Neutrophil (primary cell): ENCODE results near the gene SCGB3A2.

Source experiments
- H3K27ac ChIP-seq: fragments of 200-600 bp; sonication (generic); 2 replicates; pipeline ENCODE4 v1.5.1; 2016; ENCODE audit warnings: mild to moderate bottlenecking, moderate library complexity
- H3K27me3 ChIP-seq: fragments of 200-600 bp; sonication (generic); 2 replicates; pipeline ENCODE4 v1.6.0; 2016; ENCODE audit warnings: mild to moderate bottlenecking
- H3K36me3 ChIP-seq: fragments of 200-600 bp; sonication (generic); 2 replicates; pipeline ENCODE4 v1.5.1; 2017
- H3K4me1 ChIP-seq, 2 experiments: fragments of 200-600 bp in 1 of 2; sonication (generic) in 1 of 2; 1 replicate in 1 of 2; 2 replicates in 1 of 2; pipeline versions ENCODE4 v1.5.1 to v1.6.1; 2013 to 2016; ENCODE audit warnings: low read depth in 1 of 2, low read length in 1 of 2, mild to moderate bottlenecking in 1 of 2, moderate library complexity in 1 of 2; ENCODE audit not compliant: control insufficient read depth in 1 of 2, insufficient read depth in 1 of 2
- H3K4me3 ChIP-seq, 2 experiments: fragments of 200-600 bp in 1 of 2; sonication (generic) in 1 of 2; 1 replicate in 1 of 2; 2 replicates in 1 of 2; pipeline ENCODE4 v1.5.1; 2013 to 2016; ENCODE audit warnings: low read depth in 1 of 2, low read length in 1 of 2, mild to moderate bottlenecking in 1 of 2, moderate library complexity in 1 of 2
- H3K9me3 ChIP-seq: fragments of 200-600 bp; sonication (generic); 2 replicates; pipeline ENCODE4 v1.5.1; 2016
- TF ChIP-seq, protein P1 (sequence below): fragments of 200-600 bp; sonication (generic); IDR thresholded peaks from 2 replicates; pipeline ENCODE4 v1.5.1; 2016; ENCODE audit warnings: antibody characterized with exemption

The SCGB3A2 gene

DNA sequence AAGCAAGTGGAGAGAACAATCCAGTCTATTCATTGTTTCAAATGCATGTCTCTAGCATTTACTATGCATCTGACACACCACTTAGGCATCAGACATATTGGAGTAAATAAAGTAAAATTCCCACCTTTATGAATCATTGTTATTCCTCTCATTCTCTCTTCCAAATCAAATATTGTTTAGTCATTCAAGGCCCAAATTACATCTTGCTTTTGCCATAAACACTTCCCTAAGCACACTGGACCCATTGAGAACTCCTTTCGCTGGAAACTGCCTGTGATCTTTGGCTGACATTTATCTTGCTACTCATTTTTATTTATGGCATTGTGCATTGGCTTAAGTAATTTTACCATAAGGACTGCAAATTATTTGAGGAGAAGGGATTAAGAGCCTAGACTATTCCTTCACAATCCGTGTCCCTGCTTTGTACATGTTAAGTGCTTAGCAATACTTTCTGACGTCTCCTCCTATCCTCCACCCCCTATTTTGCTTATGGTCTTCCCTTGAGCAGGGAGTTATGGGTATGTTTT, 20.4 kb downstream of the SCGB3A2 start:
- H3K36me3 ChIP-seq: no peaks in the 10 kb centered on the region

DNA sequence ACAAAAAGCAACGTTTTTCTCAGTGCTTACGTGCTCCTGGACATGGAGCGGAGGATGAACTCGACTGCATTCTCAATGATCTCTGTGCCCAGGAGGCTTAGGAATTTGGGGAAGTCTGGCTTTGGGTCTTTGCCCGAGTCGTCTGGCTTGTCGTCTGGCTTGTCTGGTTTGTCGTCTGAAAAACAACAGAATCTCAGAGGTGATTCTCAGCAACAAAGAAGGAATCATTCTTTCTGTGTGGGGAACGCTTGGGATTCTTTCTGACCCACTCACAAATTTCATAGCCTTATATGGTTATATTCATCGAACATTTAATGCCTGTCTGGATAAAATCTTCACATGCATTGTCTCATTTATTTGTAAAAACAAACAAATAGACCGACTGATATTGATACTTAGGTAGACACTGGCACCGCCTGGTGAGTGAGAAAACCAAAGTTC, 23.1 kb downstream of the SCGB3A2 start:
- no peaks in the 10 kb centered on the region for H3K4me1 ChIP-seq
- no peaks in the 10 kb centered on the region for H3K36me3 ChIP-seq
- TF ChIP-seq, protein P1, sequence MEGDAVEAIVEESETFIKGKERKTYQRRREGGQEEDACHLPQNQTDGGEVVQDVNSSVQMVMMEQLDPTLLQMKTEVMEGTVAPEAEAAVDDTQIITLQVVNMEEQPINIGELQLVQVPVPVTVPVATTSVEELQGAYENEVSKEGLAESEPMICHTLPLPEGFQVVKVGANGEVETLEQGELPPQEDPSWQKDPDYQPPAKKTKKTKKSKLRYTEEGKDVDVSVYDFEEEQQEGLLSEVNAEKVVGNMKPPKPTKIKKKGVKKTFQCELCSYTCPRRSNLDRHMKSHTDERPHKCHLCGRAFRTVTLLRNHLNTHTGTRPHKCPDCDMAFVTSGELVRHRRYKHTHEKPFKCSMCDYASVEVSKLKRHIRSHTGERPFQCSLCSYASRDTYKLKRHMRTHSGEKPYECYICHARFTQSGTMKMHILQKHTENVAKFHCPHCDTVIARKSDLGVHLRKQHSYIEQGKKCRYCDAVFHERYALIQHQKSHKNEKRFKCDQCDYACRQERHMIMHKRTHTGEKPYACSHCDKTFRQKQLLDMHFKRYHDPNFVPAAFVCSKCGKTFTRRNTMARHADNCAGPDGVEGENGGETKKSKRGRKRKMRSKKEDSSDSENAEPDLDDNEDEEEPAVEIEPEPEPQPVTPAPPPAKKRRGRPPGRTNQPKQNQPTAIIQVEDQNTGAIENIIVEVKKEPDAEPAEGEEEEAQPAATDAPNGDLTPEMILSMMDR: no peak
- no peak overlapping the region for H3K4me3 ChIP-seq
- H3K27me3 ChIP-seq: no peaks in the 10 kb centered on the region
- no peak overlapping the region for H3K27ac ChIP-seq
- no peaks in the 10 kb centered on the region for H3K9me3 ChIP-seq

More for the DNA sequence above, 20.4 kb downstream of the SCGB3A2 start:
- no peaks in the 10 kb centered on the region for H3K4me1 ChIP-seq
- no peak overlapping the region for H3K27ac ChIP-seq
- TF ChIP-seq, protein P1: no peak
- no peak overlapping the region for H3K4me3 ChIP-seq
- no peaks in the 10 kb centered on the region for H3K9me3 ChIP-seq
- no peaks in the 10 kb centered on the region for H3K27me3 ChIP-seq

DNA sequence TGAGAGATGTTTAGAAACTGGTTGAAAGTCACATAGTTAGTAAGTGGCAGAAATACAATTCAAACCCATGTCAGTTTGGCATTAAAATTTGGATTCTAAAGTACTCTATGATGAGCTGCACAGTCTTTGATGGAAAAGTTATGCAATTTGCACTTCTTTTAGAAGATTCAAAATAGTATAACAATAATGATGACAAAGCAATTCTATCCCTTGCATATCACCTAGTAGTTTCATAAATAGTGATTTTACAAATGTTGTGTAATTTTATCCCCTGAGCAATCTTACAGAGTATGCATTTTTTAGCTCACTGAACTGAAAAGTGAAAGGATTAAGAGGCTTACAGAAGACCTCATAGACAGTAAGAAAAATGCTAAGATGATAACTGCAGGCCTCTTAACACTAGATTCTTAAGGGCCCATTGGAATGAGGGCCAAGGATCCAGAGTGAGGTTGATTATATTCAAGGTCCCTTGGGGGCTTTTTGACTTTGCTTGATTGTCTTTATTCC, 24.2 kb downstream of the SCGB3A2 start:
- no peaks in the 10 kb centered on the region for H3K9me3 ChIP-seq
- no peaks in the 10 kb centered on the region for H3K4me1 ChIP-seq
- H3K27ac ChIP-seq: no peak overlapping the region
- TF ChIP-seq, protein P1: no peak
- no peaks in the 10 kb centered on the region for H3K36me3 ChIP-seq
- no peaks in the 10 kb centered on the region for H3K27me3 ChIP-seq
- no peak overlapping the region for H3K4me3 ChIP-seq

DNA sequence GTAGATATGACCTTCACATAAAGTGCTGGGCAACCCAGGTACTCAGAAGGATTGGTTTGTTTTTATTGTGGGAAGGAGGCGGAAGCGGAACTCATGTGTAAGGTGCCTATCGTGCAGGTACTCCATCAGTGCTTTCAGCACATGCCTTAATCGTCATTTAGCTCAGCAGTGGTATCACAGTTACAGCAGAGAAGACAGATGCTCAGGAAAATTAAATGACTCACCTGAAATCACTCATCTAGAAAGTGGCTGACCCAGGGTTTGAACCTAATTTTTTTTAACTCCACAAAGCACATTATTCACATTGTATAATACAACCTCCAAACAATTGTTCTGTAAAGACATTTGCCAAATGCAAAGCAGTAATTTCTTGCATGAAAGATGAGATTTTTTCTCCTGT, 25.6 kb downstream of the SCGB3A2 start:
- H3K27me3 ChIP-seq: no peaks in the 10 kb centered on the region
- TF ChIP-seq, protein P1: no peak
- no peaks in the 10 kb centered on the region for H3K4me1 ChIP-seq
- H3K27ac ChIP-seq: no peak overlapping the region
- H3K4me3 ChIP-seq: no peak overlapping the region
- no peaks in the 10 kb centered on the region for H3K9me3 ChIP-seq
- H3K36me3 ChIP-seq: no peaks in the 10 kb centered on the region

DNA sequence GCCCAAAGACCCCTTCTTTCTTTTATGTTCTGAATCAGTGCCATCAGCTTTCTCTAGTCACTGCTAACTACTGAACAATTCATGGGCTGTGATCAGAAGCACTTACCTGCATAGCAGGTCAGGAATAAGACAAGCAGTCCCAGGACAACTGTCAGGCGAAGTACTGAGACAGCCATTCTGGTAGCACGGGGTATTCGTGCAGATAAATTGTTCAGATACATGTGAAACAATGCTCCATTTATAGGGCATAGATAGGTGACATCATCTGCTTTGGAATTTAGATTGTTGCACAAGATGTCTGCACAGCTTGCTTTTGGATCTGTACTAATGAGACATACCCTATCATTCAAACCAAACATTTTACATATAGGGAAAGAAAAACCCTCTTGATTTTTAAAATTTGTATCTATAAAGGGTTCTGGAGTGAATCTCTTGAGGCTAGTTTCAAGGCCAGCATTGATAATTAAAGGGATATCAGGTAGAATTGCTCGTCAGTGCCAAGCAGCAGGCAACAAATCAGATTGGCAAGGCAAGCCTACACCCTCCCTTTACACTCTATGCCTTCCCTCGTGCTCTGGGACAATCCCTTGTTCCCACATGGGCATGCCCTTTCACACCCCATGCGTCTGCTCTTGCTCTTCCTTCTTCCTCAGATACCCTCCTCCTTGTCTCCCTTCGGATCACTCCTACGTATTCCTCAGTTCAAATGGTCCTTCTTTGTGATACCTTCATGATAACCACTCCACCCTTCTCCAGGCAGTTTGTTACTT, 28.0 kb downstream of the SCGB3A2 start, which contains the start of gene C5orf46:
Gene C5orf46 (minus strand): TSS at position 213 of the 770 bp plus-strand sequence. CDS start 37 bp downstream, at position 176.
- no peaks in the 10 kb centered on the region for H3K4me1 ChIP-seq
- no peak within 1 kb of the TSS for H3K4me3 ChIP-seq
- H3K36me3 ChIP-seq: no peaks in the 10 kb centered on the region
- TF ChIP-seq, protein P1: no peak
- no peak within 1 kb of the TSS for H3K27ac ChIP-seq
- H3K27me3 ChIP-seq: no peaks in the 10 kb centered on the region
- no peaks in the 10 kb centered on the region for H3K9me3 ChIP-seq
